A673 (cell line): Measurements from ENCODE around the gene POGLUT2. TPM values are rescaled to one million over a fixed set of nuclear protein-coding genes. Genes with fewer than 3 reads are reported as not detected.

Experiments
- BruUV-seq: library from RNA; stranded (reverse); fragments of 400-500 nt; replicated peaks from 2 replicates; lab custom pipeline; 2021; lab: Mats Ljungman, UMichigan
- CTCF ChIA-PET: fragments of 300-600 bp; sonication (Branson Sonifier 250); formaldehyde crosslinking; loops from one replicate; lab custom pipeline; 2022; ENCODE audit warnings: antibody characterized with exemption; lab: Charles Lee
- POLR2A ChIA-PET: fragments of 300-600 bp; sonication (Branson Sonifier 250); formaldehyde crosslinking; loops from one replicate; lab custom pipeline; 2022; ENCODE audit warnings: antibody characterized with exemption; ENCODE audit not compliant: low non-redundant PET; lab: Charles Lee
- DNase-seq: peaks from one replicate; pipeline ENCODE4 v3.0.0-alpha.2; 2015; ENCODE audit warnings: low spot score
- H3K27ac ChIP-seq: fragments of 200-600 bp; sonication (generic); 2 replicates; pipeline ENCODE4 v1.5.1; 2016; ENCODE audit warnings: mixed run types, low read depth, mild to moderate bottlenecking, mixed read lengths, antibody characterized with exemption, low read length; ENCODE audit not compliant: poor library complexity, severe bottlenecking
- H3K27me3 ChIP-seq: fragments of 200-600 bp; sonication (generic); replicated peaks from 2 replicates; pipeline ENCODE4 v1.6.1; 2017; ENCODE audit warnings: mixed run types, low read depth, mild to moderate bottlenecking, mixed read lengths, antibody characterized with exemption, low read length; ENCODE audit not compliant: insufficient read depth, poor library complexity
- H3K36me3 ChIP-seq: fragments of 200-600 bp; sonication (generic); 2 replicates; pipeline ENCODE4 v1.6.1; 2016; ENCODE audit warnings: mixed run types, mild to moderate bottlenecking, mixed read lengths, antibody characterized with exemption, low read length; ENCODE audit not compliant: insufficient read depth, poor library complexity, severe bottlenecking
- H3K4me1 ChIP-seq: fragments of 200-600 bp; sonication (generic); 2 replicates; pipeline ENCODE4 v1.6.1; 2017; ENCODE audit warnings: mixed run types, mild to moderate bottlenecking, mixed read lengths, antibody characterized with exemption, low read length; ENCODE audit not compliant: insufficient read depth, poor library complexity, severe bottlenecking
- H3K4me3 ChIP-seq: fragments of 200-600 bp; sonication (generic); 2 replicates; pipeline ENCODE4 v1.5.1; 2016; ENCODE audit warnings: low read depth, mixed run types, mild to moderate bottlenecking, mixed read lengths, low read length; ENCODE audit not compliant: poor library complexity, severe bottlenecking
- H3K9me3 ChIP-seq: fragments of 200-600 bp; sonication (generic); 2 replicates; pipeline ENCODE4 v1.6.1; 2016; ENCODE audit warnings: mixed run types, low read depth, mild to moderate bottlenecking, mixed read lengths, antibody characterized with exemption, low read length; ENCODE audit not compliant: poor library complexity, severe bottlenecking
- EZH2 ChIP-seq: fragments of 200-600 bp; sonication (generic); IDR thresholded peaks from 2 replicates; pipeline ENCODE4 v1.6.1; 2017; ENCODE audit warnings: borderline replicate concordance, low read depth, mild to moderate bottlenecking, mixed read lengths, antibody characterized with exemption, low read length; ENCODE audit not compliant: poor library complexity, severe bottlenecking
- intact Hi-C: fragments of 100-400 bp; cut with micrococcal nuclease; formaldehyde crosslinking; loops from one replicate; pipeline ENCODE4 v1.10.0; 2022; ENCODE audit not compliant: unreplicated experiment
- total RNA-seq: library from RNA; stranded (reverse); gene quantifications from 2 replicates; pipeline ENCODE4 v1.2.3, GENCODE V29; 2021
- TF ChIP-seq, protein P1 (sequence below): fragments of 300-800, 200-600 bp; sonication (generic); conservative IDR thresholded peaks from 2 replicates; pipeline ENCODE4 v1.5.1; 2017; ENCODE audit warnings: low read depth, mild to moderate bottlenecking, antibody characterized with exemption, low read length, moderate library complexity, mixed read lengths

Gene POGLUT2
- total RNA-seq, 1 experiment from 2014 or later: 12.0 TPM

- POLR2A ChIA-PET: no interaction called here
These were observed 26.7 kb downstream of the POGLUT2 start for GRCh38 chr13:102772042-102772425.

DNA sequence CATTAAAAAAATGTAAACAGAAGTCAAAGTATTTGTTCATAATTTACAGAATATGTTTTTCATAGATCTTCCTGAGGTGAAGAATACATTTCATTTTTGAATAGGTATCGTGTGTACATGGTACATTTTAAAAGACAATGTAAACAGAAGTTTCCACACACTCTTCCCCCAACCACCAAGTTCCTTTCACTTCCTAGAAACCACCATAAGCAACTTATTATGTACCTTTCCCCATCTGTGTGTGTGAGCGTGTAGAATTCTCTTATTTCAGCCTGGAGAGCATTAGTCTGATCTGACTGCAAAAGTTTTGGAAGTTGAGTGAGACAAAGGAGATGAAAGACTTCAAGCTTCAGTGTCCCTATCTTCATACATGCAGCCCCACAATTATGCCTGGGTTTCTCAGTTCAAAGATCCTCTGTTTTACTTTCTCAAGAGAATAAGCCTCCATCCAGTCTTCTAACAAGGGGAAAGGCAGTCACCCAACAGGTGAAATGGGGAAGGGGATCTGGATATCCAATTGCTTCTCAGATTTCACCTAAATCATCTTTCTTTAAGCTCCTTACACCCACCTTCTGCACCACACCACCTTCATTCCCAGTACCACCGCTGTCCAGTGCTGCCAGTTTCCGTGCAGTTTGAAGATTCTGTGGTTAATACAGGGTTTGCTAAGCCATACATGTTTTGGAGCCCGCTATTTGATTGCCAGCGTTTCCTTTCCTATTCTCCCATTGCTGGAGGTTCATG lies 27.3 kb downstream of the POGLUT2 start:
- Histone ChIP-seq H3K27me3 (no peaks in the 10 kb centered on the region), H3K4me1 (peaks cover 19% of the 10 kb centered on the region), H3K4me3 (no peak overlapping the region), H3K36me3 (peaks cover 9% of the 10 kb centered on the region), H3K9me3 (no peaks in the 10 kb centered on the region), H3K27ac (no peak overlapping the region)
- DNase-seq: no peak
- TSS peak; percentile 24 for BruUV-seq
- intact Hi-C loops: loop anchor here (2.0 kb wide), 1 partner anchor 75 kb away; the partner anchor contains the start of gene ERCC5
- TF ChIP-seq, protein P1, sequence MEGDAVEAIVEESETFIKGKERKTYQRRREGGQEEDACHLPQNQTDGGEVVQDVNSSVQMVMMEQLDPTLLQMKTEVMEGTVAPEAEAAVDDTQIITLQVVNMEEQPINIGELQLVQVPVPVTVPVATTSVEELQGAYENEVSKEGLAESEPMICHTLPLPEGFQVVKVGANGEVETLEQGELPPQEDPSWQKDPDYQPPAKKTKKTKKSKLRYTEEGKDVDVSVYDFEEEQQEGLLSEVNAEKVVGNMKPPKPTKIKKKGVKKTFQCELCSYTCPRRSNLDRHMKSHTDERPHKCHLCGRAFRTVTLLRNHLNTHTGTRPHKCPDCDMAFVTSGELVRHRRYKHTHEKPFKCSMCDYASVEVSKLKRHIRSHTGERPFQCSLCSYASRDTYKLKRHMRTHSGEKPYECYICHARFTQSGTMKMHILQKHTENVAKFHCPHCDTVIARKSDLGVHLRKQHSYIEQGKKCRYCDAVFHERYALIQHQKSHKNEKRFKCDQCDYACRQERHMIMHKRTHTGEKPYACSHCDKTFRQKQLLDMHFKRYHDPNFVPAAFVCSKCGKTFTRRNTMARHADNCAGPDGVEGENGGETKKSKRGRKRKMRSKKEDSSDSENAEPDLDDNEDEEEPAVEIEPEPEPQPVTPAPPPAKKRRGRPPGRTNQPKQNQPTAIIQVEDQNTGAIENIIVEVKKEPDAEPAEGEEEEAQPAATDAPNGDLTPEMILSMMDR: no peak
- TF ChIP-seq EZH2: no peak
- CTCF ChIA-PET: no interaction called here
- POLR2A ChIA-PET: no interaction called here

More at GRCh38 chr13:102772042-102772425, 26.7 kb downstream of the POGLUT2 start:
- H3K27me3 ChIP-seq: no peaks in the 10 kb centered on the region
- CTCF ChIA-PET: no interaction called here
- H3K4me3 ChIP-seq: peak overlapping the region; percentile 94
- peaks cover 19% of the 10 kb centered on the region for H3K4me1 ChIP-seq
- H3K9me3 ChIP-seq: no peaks in the 10 kb centered on the region
- intact Hi-C loops: loop anchor here (2.0 kb wide), 1 partner anchor 75 kb away; the partner anchor contains the start of gene ERCC5
- TF ChIP-seq, protein P1: no peak
- TF ChIP-seq EZH2: no peak
- peaks cover 4% of the 10 kb centered on the region for H3K36me3 ChIP-seq
- DNase-seq: no peak
- no TSS peak for BruUV-seq
- H3K27ac ChIP-seq: no peak overlapping the region

GRCh38 chr13:102770435-102770834 lies 28.3 kb downstream of the POGLUT2 start:
- CTCF ChIA-PET: no interaction called here
- Histone ChIP-seq H3K4me1 (peaks cover 19% of the 10 kb centered on the region), H3K27me3 (no peaks in the 10 kb centered on the region), H3K27ac (no peak overlapping the region), H3K36me3 (peaks cover 19% of the 10 kb centered on the region), H3K4me3 (no peak overlapping the region), H3K9me3 (no peaks in the 10 kb centered on the region)
- TF ChIP-seq, protein P1: no peak
- TF ChIP-seq EZH2: no peak
- DNase-seq: no peak
- POLR2A ChIA-PET: no interaction called here
- no TSS peak for BruUV-seq
- intact Hi-C loops: no loop called here
